ENCODE data around the gene FAM174C.

- TF ChIP-seq, protein P1, sequence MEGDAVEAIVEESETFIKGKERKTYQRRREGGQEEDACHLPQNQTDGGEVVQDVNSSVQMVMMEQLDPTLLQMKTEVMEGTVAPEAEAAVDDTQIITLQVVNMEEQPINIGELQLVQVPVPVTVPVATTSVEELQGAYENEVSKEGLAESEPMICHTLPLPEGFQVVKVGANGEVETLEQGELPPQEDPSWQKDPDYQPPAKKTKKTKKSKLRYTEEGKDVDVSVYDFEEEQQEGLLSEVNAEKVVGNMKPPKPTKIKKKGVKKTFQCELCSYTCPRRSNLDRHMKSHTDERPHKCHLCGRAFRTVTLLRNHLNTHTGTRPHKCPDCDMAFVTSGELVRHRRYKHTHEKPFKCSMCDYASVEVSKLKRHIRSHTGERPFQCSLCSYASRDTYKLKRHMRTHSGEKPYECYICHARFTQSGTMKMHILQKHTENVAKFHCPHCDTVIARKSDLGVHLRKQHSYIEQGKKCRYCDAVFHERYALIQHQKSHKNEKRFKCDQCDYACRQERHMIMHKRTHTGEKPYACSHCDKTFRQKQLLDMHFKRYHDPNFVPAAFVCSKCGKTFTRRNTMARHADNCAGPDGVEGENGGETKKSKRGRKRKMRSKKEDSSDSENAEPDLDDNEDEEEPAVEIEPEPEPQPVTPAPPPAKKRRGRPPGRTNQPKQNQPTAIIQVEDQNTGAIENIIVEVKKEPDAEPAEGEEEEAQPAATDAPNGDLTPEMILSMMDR (IDR thresholded peaks at IDR 0.05; ENCODE audit: low read depth, low read length): no peak
- no peak for TF ChIP-seq MAX (IDR thresholded peaks at IDR 0.05; ENCODE audit: low read depth, low read length)
- TF ChIP-seq POLR2A (IDR thresholded peaks at IDR 0.05; ENCODE audit: extremely low read depth, insufficient read length): no peak
- no peak for TF ChIP-seq MYC (IDR thresholded peaks at IDR 0.05; ENCODE audit: low read depth, low read length)
Observed at GRCh38 chr19:1226522-1227303, 48.6 kb upstream of the FAM174C start.

Data from NB4 (cell line).